ENCODE data around the gene CHGA. TPM values are rescaled to one million over a fixed set of nuclear protein-coding genes. Genes with fewer than 3 reads are reported as not detected.

The CHGA gene
- total and polyA plus RNA-seq, 2 of the 13 experiments (the other 11 are each of a cell fraction or from before 2014, with no cell fraction given): not detected

- no peak for TF ChIP-seq U2AF2 (IDR thresholded peaks at IDR 0.05; ENCODE audit: low read depth, low read length)
- TF ChIP-seq MBNL3 (CRISPR knock-in tag; conservative IDR thresholded peaks at IDR 0.05): no peak
- no peak for TF ChIP-seq PRPF4 (IDR thresholded peaks at IDR 0.05; ENCODE audit: low read depth, low read length, poor library complexity, severe bottlenecking)
- no peak for TF ChIP-seq HDAC6 (IDR thresholded peaks at IDR 0.05; ENCODE audit: low read depth, low read length)
- TF ChIP-seq SP4 (CRISPR knock-in tag; IDR thresholded peaks at IDR 0.05): no peak
- no peak for TF ChIP-seq ZNF530 (CRISPR knock-in tag; IDR thresholded peaks at IDR 0.05; ENCODE audit: low read depth)
- peak; percentile 18; the same call in 1 of the 2 replicates for TF ChIP-seq TBX2 (CRISPR knock-in tag; IDR thresholded peaks at IDR 0.05; ENCODE audit: borderline replicate concordance)
- TF ChIP-seq SAP130 (CRISPR knock-in tag; IDR thresholded peaks at IDR 0.05; ENCODE audit: low read depth): 0 out of 2 replicates have a peak, but pooled peaks have one; percentile 29
- TF ChIP-seq, protein P1, sequence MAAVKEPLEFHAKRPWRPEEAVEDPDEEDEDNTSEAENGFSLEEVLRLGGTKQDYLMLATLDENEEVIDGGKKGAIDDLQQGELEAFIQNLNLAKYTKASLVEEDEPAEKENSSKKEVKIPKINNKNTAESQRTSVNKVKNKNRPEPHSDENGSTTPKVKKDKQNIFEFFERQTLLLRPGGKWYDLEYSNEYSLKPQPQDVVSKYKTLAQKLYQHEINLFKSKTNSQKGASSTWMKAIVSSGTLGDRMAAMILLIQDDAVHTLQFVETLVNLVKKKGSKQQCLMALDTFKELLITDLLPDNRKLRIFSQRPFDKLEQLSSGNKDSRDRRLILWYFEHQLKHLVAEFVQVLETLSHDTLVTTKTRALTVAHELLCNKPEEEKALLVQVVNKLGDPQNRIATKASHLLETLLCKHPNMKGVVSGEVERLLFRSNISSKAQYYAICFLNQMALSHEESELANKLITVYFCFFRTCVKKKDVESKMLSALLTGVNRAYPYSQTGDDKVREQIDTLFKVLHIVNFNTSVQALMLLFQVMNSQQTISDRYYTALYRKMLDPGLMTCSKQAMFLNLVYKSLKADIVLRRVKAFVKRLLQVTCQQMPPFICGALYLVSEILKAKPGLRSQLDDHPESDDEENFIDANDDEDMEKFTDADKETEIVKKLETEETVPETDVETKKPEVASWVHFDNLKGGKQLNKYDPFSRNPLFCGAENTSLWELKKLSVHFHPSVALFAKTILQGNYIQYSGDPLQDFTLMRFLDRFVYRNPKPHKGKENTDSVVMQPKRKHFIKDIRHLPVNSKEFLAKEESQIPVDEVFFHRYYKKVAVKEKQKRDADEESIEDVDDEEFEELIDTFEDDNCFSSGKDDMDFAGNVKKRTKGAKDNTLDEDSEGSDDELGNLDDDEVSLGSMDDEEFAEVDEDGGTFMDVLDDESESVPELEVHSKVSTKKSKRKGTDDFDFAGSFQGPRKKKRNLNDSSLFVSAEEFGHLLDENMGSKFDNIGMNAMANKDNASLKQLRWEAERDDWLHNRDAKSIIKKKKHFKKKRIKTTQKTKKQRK (IDR thresholded peaks at IDR 0.05; ENCODE audit: low read length): no peak
- 0 out of 2 replicates have a peak, but pooled peaks have one; percentile 60 for TF ChIP-seq ESRRA (CRISPR knock-in tag; IDR thresholded peaks at IDR 0.05; ENCODE audit: low read depth)
- TF ChIP-seq PRDM10 (CRISPR knock-in tag; IDR thresholded peaks at IDR 0.05; ENCODE audit: low read depth): no peak
- TF ChIP-seq CREM (IDR thresholded peaks at IDR 0.05): no peak
- TF ChIP-seq CREM (CRISPR knock-in tag; IDR thresholded peaks at IDR 0.05): no peak
- TF ChIP-seq ZC3H13 (CRISPR knock-in tag; IDR thresholded peaks at IDR 0.05): no peak
- TF ChIP-seq MYNN (CRISPR knock-in tag; IDR thresholded peaks at IDR 0.05; ENCODE audit: low read depth): no peak
- peak; percentile 54; the same call in 1 of the 2 replicates for TF ChIP-seq RCOR2 (CRISPR knock-in tag; IDR thresholded peaks at IDR 0.05)
- TF ChIP-seq FOSL2 (CRISPR knock-in tag; IDR thresholded peaks at IDR 0.05): peak; percentile 40
- no peak for TF ChIP-seq BRD4 (CRISPR knock-in tag; IDR thresholded peaks at IDR 0.05)
- no peak for TF ChIP-seq TFDP2 (CRISPR knock-in tag; IDR thresholded peaks at IDR 0.05)
- TF ChIP-seq, protein P2, sequence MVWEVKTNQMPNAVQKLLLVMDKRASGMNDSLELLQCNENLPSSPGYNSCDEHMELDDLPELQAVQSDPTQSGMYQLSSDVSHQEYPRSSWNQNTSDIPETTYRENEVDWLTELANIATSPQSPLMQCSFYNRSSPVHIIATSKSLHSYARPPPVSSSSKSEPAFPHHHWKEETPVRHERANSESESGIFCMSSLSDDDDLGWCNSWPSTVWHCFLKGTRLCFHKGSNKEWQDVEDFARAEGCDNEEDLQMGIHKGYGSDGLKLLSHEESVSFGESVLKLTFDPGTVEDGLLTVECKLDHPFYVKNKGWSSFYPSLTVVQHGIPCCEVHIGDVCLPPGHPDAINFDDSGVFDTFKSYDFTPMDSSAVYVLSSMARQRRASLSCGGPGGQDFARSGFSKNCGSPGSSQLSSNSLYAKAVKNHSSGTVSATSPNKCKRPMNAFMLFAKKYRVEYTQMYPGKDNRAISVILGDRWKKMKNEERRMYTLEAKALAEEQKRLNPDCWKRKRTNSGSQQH (CRISPR knock-in tag; IDR thresholded peaks at IDR 0.05; ENCODE audit: low read depth): no peak
- TF ChIP-seq U2AF1 (optimal IDR thresholded peaks at IDR 0.05; ENCODE audit: low read depth, low read length): no peak
These were observed 45.1 kb upstream of the CHGA start (continued) for GRCh38 chr14:92877757-92878431.
